ENCODE data around the gene CHTOP.
A peak's percentile ranks its signal among the peaks of the same experiment; 100 is the strongest.

- TF ChIP-seq CTCF (IDR thresholded peaks at IDR 0.05) (no peak), POLR2AphosphoS5 (IDR thresholded peaks at IDR 0.05) (peak in 1 of 3 donors; percentile 20)
Observed at GRCh38 chr1:153610811-153611301, 23.0 kb upstream of the CHTOP start.

Measured in breast epithelium (tissue), 3 donors.